ENCODE data around the gene CLUH. TPM values are rescaled to one million over a fixed set of nuclear protein-coding genes. Genes with fewer than 3 reads are reported as not detected.

Gene CLUH
- total RNA-seq, 1 donor from 2014 or later = 41.9 TPM

GRCh38 chr17:2706911-2707510 is 4.6 kb downstream of the CLUH start:
- H3K4me3 ChIP-seq (ENCODE audit: low read depth, low read length) = no peak overlapping the region
- H3K36me3 ChIP-seq (ENCODE audit: control insufficient read depth, insufficient read depth, low read length) = peaks cover 20% of the 10 kb centered on the region
- no peaks in the 10 kb centered on the region for H3K27me3 ChIP-seq (ENCODE audit: control insufficient read depth, insufficient read depth, low read length)
- no peak for DNase-seq (ENCODE audit: low read depth)
- no peak for FAIRE-seq
- TF ChIP-seq, protein P1, sequence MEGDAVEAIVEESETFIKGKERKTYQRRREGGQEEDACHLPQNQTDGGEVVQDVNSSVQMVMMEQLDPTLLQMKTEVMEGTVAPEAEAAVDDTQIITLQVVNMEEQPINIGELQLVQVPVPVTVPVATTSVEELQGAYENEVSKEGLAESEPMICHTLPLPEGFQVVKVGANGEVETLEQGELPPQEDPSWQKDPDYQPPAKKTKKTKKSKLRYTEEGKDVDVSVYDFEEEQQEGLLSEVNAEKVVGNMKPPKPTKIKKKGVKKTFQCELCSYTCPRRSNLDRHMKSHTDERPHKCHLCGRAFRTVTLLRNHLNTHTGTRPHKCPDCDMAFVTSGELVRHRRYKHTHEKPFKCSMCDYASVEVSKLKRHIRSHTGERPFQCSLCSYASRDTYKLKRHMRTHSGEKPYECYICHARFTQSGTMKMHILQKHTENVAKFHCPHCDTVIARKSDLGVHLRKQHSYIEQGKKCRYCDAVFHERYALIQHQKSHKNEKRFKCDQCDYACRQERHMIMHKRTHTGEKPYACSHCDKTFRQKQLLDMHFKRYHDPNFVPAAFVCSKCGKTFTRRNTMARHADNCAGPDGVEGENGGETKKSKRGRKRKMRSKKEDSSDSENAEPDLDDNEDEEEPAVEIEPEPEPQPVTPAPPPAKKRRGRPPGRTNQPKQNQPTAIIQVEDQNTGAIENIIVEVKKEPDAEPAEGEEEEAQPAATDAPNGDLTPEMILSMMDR (IDR thresholded peaks at IDR 0.05; ENCODE audit: insufficient read depth, low read length, severe bottlenecking) = no peak

DNA sequence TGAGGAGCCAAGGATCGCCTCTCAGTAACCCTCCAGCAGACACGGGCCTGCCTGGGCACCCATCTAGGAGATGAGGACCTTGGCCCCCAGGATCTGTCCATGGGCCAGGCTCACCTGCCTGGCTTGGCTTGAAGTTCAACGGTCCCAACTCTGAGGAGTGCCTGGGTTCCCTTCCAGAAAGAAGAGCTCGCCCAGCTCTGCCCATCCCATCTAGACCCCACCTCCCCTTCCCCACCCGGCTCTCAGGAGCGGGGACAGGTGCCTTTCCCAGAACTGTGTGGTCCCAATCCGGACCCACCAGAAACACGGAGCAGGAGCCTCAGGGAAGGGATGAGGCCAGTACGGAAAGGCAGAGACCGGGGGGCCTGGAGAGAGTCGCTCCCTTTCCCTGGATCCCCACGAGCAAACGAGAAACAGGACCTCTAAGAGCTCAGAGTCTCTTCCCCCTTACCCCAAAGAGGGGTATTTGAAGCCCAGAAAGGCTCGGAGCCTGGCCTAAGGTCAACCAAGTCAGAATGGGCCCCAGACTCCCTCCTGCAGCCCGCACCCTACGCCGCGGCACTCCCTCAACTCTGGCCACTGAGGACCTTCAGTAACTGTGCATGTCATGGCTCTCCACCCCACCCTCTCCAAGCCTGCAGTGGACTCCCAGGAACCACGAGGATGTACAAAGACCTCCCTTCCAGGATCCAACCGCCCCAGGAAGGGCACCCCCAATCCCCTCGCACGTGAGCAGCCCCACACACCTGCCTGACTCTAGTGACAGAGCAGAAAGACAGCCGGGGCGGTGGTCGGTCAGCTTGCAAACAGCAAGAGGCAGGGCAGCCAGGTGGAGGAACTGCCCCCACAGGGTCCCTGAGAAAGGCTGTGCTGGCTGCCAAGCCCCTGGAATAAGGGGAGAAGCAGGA is 5.4 kb downstream of the CLUH start:
- no peak for DNase-seq (ENCODE audit: low read depth)
- FAIRE-seq = no peak
- H3K27me3 ChIP-seq (ENCODE audit: control insufficient read depth, insufficient read depth, low read length) = no peaks in the 10 kb centered on the region
- TF ChIP-seq, protein P1 (IDR thresholded peaks at IDR 0.05; ENCODE audit: insufficient read depth, low read length, severe bottlenecking) = no peak
- H3K4me3 ChIP-seq (ENCODE audit: low read depth, low read length) = no peak overlapping the region
- peaks cover 24% of the 10 kb centered on the region for H3K36me3 ChIP-seq (ENCODE audit: control insufficient read depth, insufficient read depth, low read length)

DNA sequence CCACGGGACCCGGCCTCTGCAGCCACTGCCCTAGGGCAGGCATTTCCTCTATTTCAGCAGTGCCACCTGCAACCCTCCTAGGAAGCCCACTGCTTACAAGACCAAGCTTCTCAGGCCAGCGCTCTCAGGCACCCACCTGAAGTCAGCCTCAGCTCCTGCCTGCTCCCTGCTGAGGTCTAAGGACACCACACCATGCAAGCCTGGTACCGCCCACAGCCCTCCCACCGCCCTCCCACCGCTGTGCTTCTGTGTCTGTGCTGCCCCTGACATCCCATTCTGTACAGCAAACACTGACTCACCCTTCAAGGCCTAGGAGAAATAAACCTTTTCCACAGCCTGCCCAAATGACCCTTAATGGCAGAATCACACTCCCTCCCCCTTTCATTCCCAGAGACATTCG is 6.3 kb downstream of the CLUH start:
- TF ChIP-seq, protein P1 (IDR thresholded peaks at IDR 0.05; ENCODE audit: insufficient read depth, low read length, severe bottlenecking) = no peak
- H3K4me3 ChIP-seq (ENCODE audit: low read depth, low read length) = no peak overlapping the region
- no peak for FAIRE-seq
- no peak for DNase-seq (ENCODE audit: low read depth)
- no peaks in the 10 kb centered on the region for H3K27me3 ChIP-seq (ENCODE audit: control insufficient read depth, insufficient read depth, low read length)
- peaks cover 30% of the 10 kb centered on the region for H3K36me3 ChIP-seq (ENCODE audit: control insufficient read depth, insufficient read depth, low read length)

- DNase-seq (ENCODE audit: low read depth) = no peak
- Histone ChIP-seq H3K27me3 (ENCODE audit: control insufficient read depth, insufficient read depth, low read length) (no peaks in the 10 kb centered on the region), H3K36me3 (ENCODE audit: control insufficient read depth, insufficient read depth, low read length) (peaks cover 32% of the 10 kb centered on the region), H3K4me3 (ENCODE audit: low read depth, low read length) (no peak overlapping the region)
- TF ChIP-seq, protein P1 (IDR thresholded peaks at IDR 0.05; ENCODE audit: insufficient read depth, low read length, severe bottlenecking) = no peak
- FAIRE-seq = no peak
Observed at GRCh38 chr17:2704890-2705248, 6.7 kb downstream of the CLUH start.

GRCh38 chr17:2704031-2704889 is 7.3 kb downstream of the CLUH start:
- H3K36me3 ChIP-seq (ENCODE audit: control insufficient read depth, insufficient read depth, low read length) = peaks cover 32% of the 10 kb centered on the region

More at GRCh38 chr17:2704031-2704889, 7.3 kb downstream of the CLUH start:
- TF ChIP-seq, protein P1 (IDR thresholded peaks at IDR 0.05; ENCODE audit: insufficient read depth, low read length, severe bottlenecking) = no peak
- Histone ChIP-seq H3K27me3 (ENCODE audit: control insufficient read depth, insufficient read depth, low read length) (no peaks in the 10 kb centered on the region), H3K4me3 (ENCODE audit: low read depth, low read length) (no peak overlapping the region)
- FAIRE-seq = no peak
- DNase-seq (ENCODE audit: low read depth) = no peak

Data from bronchial epithelial cell (primary cell).